Measurements from ENCODE around the gene KCNN2. TPM values are rescaled to one million over a fixed set of nuclear protein-coding genes. Genes with fewer than 3 reads are reported as not detected.

The KCNN2 gene
- total and polyA plus RNA-seq, 2 of the 8 experiments (the other 6 are each of a cell fraction or from before 2014, with no cell fraction given) = 13.1 to 18.6 TPM

- peaks cover 0 to 4% (median 1%) of the 10 kb centered on the region in 4 experiments; a peak in 3 of 7 replicates for H3K4me1 ChIP-seq (replicated peaks in 1 of 4; ENCODE audit: control insufficient read depth in 3 of 4, insufficient read depth in 4 of 4, low read length in 3 of 4)
- H3K9ac ChIP-seq (replicated peaks in 1 of 4; ENCODE audit: extremely low read depth in 1 of 4, low read depth in 3 of 4, low read length in 3 of 4) = no peak overlapping the region
- H3K56ac ChIP-seq (replicated peaks; ENCODE audit: insufficient read length, low read depth, low read length) = no peak overlapping the region
- no peaks in the 10 kb centered on the region for H3K9me3 ChIP-seq (ENCODE audit: insufficient read depth in 2 of 2, low read depth in 1 of 2, low read length in 1 of 2)
- H3K79me1 ChIP-seq (ENCODE audit: low read depth, low read length) = peaks cover 5% of the 10 kb centered on the region; the same call in 1 of the 2 replicates
- no peak overlapping the region for H3K4ac ChIP-seq (replicated peaks; ENCODE audit: insufficient read length, low read depth, low read length)
- no peak overlapping the region for H4K5ac ChIP-seq (ENCODE audit: insufficient read length, low read depth, low read length)
- DNase-seq (ENCODE audit: low read depth in 1 of 2, low spot score in 2 of 2) (no peak), FAIRE-seq (no peak)
- no peak overlapping the region for H2AK5ac ChIP-seq (ENCODE audit: low read depth, low read length)
- no peak overlapping the region for H2AFZ ChIP-seq (ENCODE audit: low read length)
- no peak overlapping the region for H2BK20ac ChIP-seq (ENCODE audit: low read length)
- H4K91ac ChIP-seq (replicated peaks; ENCODE audit: insufficient read length, low read length) = no peak overlapping the region
- H2BK120ac ChIP-seq (replicated peaks; ENCODE audit: low read depth, low read length) = no peak overlapping the region
- no peak overlapping the region for H3K27ac ChIP-seq (ENCODE audit: low read depth, low read length)
- H2BK5ac ChIP-seq (ENCODE audit: low read depth, low read length) = no peak overlapping the region
- no peak overlapping the region for H2BK12ac ChIP-seq (ENCODE audit: low read depth, low read length)
- ChIA-PET CTCF (ENCODE audit: partially characterized antibody) (interaction anchor here (1.5 to 1.9 kb wide), 3 partner anchors 16 to 37 kb away, joined by 3 to 10 read pairs (median 5); no protein-coding TSS in a partner anchor), POLR2A (ENCODE audit: partially characterized antibody) (no interaction called here)
- no peak for TF ChIP-seq GTF2F1 (IDR thresholded peaks at IDR 0.05; ENCODE audit: borderline replicate concordance, low read depth, low read length)
- TF ChIP-seq SP4 (IDR thresholded peaks at IDR 0.05; ENCODE audit: low read length) = no peak
- no peak for TF ChIP-seq USF2 (IDR thresholded peaks at IDR 0.05; ENCODE audit: low read length)
- no peaks in the 10 kb centered on the region for H3K27me3 ChIP-seq (replicated peaks in 1 of 4; ENCODE audit: control insufficient read depth in 3 of 4, extremely low read depth in 1 of 4, insufficient read depth in 3 of 4, low read length in 3 of 4)
- H3K23ac ChIP-seq (ENCODE audit: insufficient read length) = no peak overlapping the region
- H2BK15ac ChIP-seq (ENCODE audit: low read length) = no peak overlapping the region
- peaks cover 1 to 4% of the 10 kb centered on the region in 2 experiments for H4K20me1 ChIP-seq (replicated peaks in 1 of 2; ENCODE audit: control insufficient read depth in 1 of 2, insufficient read depth in 2 of 2, low read length in 2 of 2)
- H3K4me2 ChIP-seq (ENCODE audit: insufficient read depth in 1 of 2, low read depth in 2 of 2, low read length in 2 of 2) = no peak overlapping the region
- 83% methylated on average over 8 of the region's 8 CpGs; no CpG with 5 or more reads in 1 of the 2 experiments for WGBS, 2 experiments (ENCODE audit: extremely low coverage in 1 of 2, insufficient coverage in 1 of 2, insufficient read length in 1 of 2, insufficient replicate concordance in 2 of 2, low coverage in 1 of 2, low lambda C conversion rate in 2 of 2, missing lambda C conversion rate in 1 of 2)
- H3K36me3 ChIP-seq (ENCODE audit: control insufficient read depth in 2 of 4, insufficient read depth in 4 of 4, low read length in 3 of 4) = no peaks in the 10 kb centered on the region
- peaks cover 4 to 99% of the 10 kb centered on the region in 2 experiments for H3K79me2 ChIP-seq (ENCODE audit: control insufficient read depth in 1 of 2, insufficient read depth in 2 of 2, low read length in 2 of 2)
- H4K8ac ChIP-seq (ENCODE audit: extremely low read depth, insufficient read depth, low read length) = no peak overlapping the region
- no peak overlapping the region for H3K18ac ChIP-seq (ENCODE audit: extremely low read depth, low read length)
- no peaks in the 10 kb centered on the region for H3K23me2 ChIP-seq (ENCODE audit: low read depth, low read length)
- no peak overlapping the region for H3K4me3 ChIP-seq (ENCODE audit: extremely low read depth in 1 of 4, insufficient read depth in 2 of 4, low read depth in 3 of 4, low read length in 4 of 4)
- H3K14ac ChIP-seq (ENCODE audit: insufficient read length) = no peak overlapping the region
Observed at GRCh38 chr5:114418176-114419066, 56.6 kb downstream of the KCNN2 start.
